Measurements from ENCODE around the gene TOR1A. TPM values are rescaled to one million over a fixed set of nuclear protein-coding genes. Genes with fewer than 3 reads are reported as not detected.

TOR1A gene
- total and polyA plus RNA-seq, 2 experiments from 2014 or later, result 44.8 to 50.4 TPM

DNA sequence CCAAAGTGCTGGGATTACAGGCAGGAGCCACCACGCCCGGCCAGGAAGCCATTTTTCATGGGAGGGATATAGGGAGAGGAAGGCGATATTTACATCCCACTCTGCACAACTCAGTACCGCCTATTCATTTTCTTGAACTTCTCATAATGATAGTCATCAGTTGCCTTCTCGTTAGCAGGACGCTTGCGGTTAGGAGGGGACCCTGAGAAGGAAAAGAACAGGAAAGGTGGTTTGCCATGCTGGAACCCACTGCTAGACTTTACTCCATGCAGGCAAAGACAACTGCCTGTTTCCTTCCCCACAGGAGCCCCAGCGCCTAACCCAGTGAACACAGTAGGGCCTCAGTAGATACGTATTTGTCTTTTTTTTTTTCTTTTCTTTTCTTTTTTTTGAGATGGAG lies 4.1 kb upstream of the TOR1A start:
- 95% methylated on average over 9 of the region's 9 CpGs for WGBS (ENCODE audit: low lambda C conversion rate, missing lambda C conversion rate)
- no peaks in the 10 kb centered on the region for H3K9me2 ChIP-seq (replicated peaks; ENCODE audit: insufficient read depth)
- peaks cover 4% of the 10 kb centered on the region for H3K79me2 ChIP-seq
- DNase-seq (ENCODE audit: low spot score), result no peak
- H3K36me3 ChIP-seq (replicated peaks; ENCODE audit: insufficient read depth, low read depth), result no peaks in the 10 kb centered on the region
- no peaks in the 10 kb centered on the region for H4K20me1 ChIP-seq (ENCODE audit: insufficient read depth, poor library complexity, severe bottlenecking)
- no peak for TF ChIP-seq EZH2 (IDR thresholded peaks at IDR 0.05; ENCODE audit: borderline replicate concordance)
- TF ChIP-seq, protein P1, sequence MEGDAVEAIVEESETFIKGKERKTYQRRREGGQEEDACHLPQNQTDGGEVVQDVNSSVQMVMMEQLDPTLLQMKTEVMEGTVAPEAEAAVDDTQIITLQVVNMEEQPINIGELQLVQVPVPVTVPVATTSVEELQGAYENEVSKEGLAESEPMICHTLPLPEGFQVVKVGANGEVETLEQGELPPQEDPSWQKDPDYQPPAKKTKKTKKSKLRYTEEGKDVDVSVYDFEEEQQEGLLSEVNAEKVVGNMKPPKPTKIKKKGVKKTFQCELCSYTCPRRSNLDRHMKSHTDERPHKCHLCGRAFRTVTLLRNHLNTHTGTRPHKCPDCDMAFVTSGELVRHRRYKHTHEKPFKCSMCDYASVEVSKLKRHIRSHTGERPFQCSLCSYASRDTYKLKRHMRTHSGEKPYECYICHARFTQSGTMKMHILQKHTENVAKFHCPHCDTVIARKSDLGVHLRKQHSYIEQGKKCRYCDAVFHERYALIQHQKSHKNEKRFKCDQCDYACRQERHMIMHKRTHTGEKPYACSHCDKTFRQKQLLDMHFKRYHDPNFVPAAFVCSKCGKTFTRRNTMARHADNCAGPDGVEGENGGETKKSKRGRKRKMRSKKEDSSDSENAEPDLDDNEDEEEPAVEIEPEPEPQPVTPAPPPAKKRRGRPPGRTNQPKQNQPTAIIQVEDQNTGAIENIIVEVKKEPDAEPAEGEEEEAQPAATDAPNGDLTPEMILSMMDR (IDR thresholded peaks at IDR 0.05; ENCODE audit: poor library complexity), result no peak
- no peak for TF ChIP-seq EZH2phosphoT487 (IDR thresholded peaks at IDR 0.05; ENCODE audit: low read depth, severe bottlenecking, unreplicated experiment)
- H3K27me3 ChIP-seq, result no peaks in the 10 kb centered on the region
- no peak overlapping the region for H3K27ac ChIP-seq
- H2AFZ ChIP-seq, result no peak overlapping the region
- no peak overlapping the region for H3K4me2 ChIP-seq
- H3K4me3 ChIP-seq, result no peak overlapping the region
- peaks cover under 1% of the 10 kb centered on the region for H3K4me1 ChIP-seq (ENCODE audit: insufficient read depth)
- H3K9me3 ChIP-seq (ENCODE audit: low read depth), result no peaks in the 10 kb centered on the region

DNA sequence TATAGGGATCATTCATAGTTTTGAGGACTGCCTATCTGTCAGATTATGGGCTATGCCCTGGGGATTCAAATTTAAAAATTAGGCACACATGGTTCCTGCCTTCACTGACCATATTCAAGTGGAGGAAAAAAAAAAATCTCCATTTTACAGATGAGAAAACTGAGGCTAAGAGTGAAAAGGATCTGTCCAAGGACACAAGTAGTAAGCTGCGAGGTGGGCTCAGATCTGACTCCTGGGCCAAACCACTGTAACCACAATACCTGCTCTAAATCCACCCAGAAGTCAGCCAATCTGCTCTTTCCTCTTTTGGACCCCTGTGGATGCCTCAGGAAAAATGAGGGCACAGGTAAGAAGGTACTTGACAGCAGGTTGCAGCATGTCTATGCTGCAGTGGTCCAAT lies 2.8 kb upstream of the TOR1A start:
- Histone ChIP-seq H3K4me1 (ENCODE audit: insufficient read depth) (peaks cover 8% of the 10 kb centered on the region), H3K36me3 (replicated peaks; ENCODE audit: insufficient read depth, low read depth) (no peaks in the 10 kb centered on the region), H4K20me1 (ENCODE audit: insufficient read depth, poor library complexity, severe bottlenecking) (no peaks in the 10 kb centered on the region), H3K27ac (no peak overlapping the region), H3K79me2 (peaks cover 16% of the 10 kb centered on the region), H2AFZ (no peak overlapping the region), H3K9me3 (ENCODE audit: low read depth) (no peaks in the 10 kb centered on the region), H3K4me3 (no peak overlapping the region), H3K27me3 (no peaks in the 10 kb centered on the region), H3K9me2 (replicated peaks; ENCODE audit: insufficient read depth) (no peaks in the 10 kb centered on the region), H3K4me2 (no peak overlapping the region)
- WGBS (ENCODE audit: low lambda C conversion rate, missing lambda C conversion rate), result 92% methylated on average over 1 of the region's 1 CpG
- no peak for DNase-seq (ENCODE audit: low spot score)
- TF ChIP-seq, protein P1 (IDR thresholded peaks at IDR 0.05; ENCODE audit: poor library complexity), result no peak
- TF ChIP-seq EZH2phosphoT487 (IDR thresholded peaks at IDR 0.05; ENCODE audit: low read depth, severe bottlenecking, unreplicated experiment) (no peak), EZH2 (IDR thresholded peaks at IDR 0.05; ENCODE audit: borderline replicate concordance) (no peak)

DNA sequence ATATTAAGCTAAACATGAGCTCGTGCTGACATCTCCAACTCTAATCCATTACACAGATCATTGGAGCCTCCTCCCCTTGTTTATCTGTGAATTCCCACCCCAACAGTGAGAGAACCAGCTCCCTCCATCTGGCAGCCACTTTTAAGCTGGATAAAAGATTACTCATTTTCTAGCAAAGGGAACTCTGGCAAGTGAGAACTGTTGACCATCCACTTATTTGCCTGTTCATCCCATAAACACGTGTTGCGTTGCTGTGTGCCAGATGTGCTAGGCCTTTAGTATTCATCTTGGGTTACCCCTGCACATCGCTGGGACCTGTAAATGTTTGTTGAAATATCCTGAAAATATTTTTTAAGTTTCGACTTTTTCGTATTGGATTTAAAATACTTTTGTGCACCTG lies 2.4 kb upstream of the TOR1A start:
- Histone ChIP-seq H3K9me3 (ENCODE audit: low read depth) (no peaks in the 10 kb centered on the region), H3K79me2 (peaks cover 21% of the 10 kb centered on the region), H4K20me1 (ENCODE audit: insufficient read depth, poor library complexity, severe bottlenecking) (no peaks in the 10 kb centered on the region), H3K27ac (no peak overlapping the region), H3K4me3 (no peak overlapping the region), H3K4me1 (ENCODE audit: insufficient read depth) (peaks cover 8% of the 10 kb centered on the region), H2AFZ (no peak overlapping the region), H3K9me2 (replicated peaks; ENCODE audit: insufficient read depth) (no peaks in the 10 kb centered on the region), H3K27me3 (no peaks in the 10 kb centered on the region), H3K4me2 (no peak overlapping the region), H3K36me3 (replicated peaks; ENCODE audit: insufficient read depth, low read depth) (no peaks in the 10 kb centered on the region)
- no peak for DNase-seq (ENCODE audit: low spot score)
- WGBS (ENCODE audit: low lambda C conversion rate, missing lambda C conversion rate), result 90% methylated on average over 6 of the region's 6 CpGs
- TF ChIP-seq, protein P1 (IDR thresholded peaks at IDR 0.05; ENCODE audit: poor library complexity), result no peak
- TF ChIP-seq EZH2 (IDR thresholded peaks at IDR 0.05; ENCODE audit: borderline replicate concordance), result no peak
- TF ChIP-seq EZH2phosphoT487 (IDR thresholded peaks at IDR 0.05; ENCODE audit: low read depth, severe bottlenecking, unreplicated experiment), result no peak

DNA sequence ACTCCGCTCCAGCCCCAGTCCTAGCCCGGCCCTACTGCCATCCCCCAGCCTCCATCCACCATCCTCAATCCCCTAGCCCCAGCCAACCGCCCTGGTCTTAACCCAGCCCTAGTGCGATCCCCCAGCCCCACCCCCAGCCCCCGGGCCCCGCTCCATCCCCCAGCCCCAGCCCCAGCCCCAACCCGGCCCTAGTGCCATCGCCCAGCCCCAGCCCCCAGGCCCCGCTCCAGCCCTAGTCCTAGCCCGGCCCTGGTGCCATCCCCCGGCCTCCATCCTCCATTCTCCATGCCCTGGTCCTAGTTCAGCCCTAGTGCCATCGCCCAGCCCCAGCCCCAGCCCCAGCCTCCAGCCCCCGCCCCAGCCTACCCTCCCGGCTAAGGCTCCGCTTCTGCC lies 398 bp downstream of the TOR1A start:
- Histone ChIP-seq H3K27me3 (no peaks in the 10 kb centered on the region), H3K4me1 (ENCODE audit: insufficient read depth) (peaks cover 8% of the 10 kb centered on the region), H3K79me2 (peaks cover 25% of the 10 kb centered on the region), H3K9me3 (ENCODE audit: low read depth) (no peaks in the 10 kb centered on the region), H3K27ac (peak overlapping the region; percentile 88), H3K4me2 (peak overlapping the region; percentile 96), H3K4me3 (peak overlapping the region; percentile 86), H4K20me1 (ENCODE audit: insufficient read depth, poor library complexity, severe bottlenecking) (no peaks in the 10 kb centered on the region), H3K9me2 (replicated peaks; ENCODE audit: insufficient read depth) (no peaks in the 10 kb centered on the region), H2AFZ (peak overlapping the region; percentile 80), H3K36me3 (replicated peaks; ENCODE audit: insufficient read depth, low read depth) (no peaks in the 10 kb centered on the region)
- whole genome bisulfite sequencing (ENCODE audit: low lambda C conversion rate, missing lambda C conversion rate), result 0% methylated on average over 3 of the region's 15 CpGs
- peak; percentile 22 for DNase-seq (ENCODE audit: low spot score)
- TF ChIP-seq, protein P1 (IDR thresholded peaks at IDR 0.05; ENCODE audit: poor library complexity), result no peak
- no peak for TF ChIP-seq EZH2phosphoT487 (IDR thresholded peaks at IDR 0.05; ENCODE audit: low read depth, severe bottlenecking, unreplicated experiment)
- no peak for TF ChIP-seq EZH2 (IDR thresholded peaks at IDR 0.05; ENCODE audit: borderline replicate concordance)
